Activated naive CD8-positive, alpha-beta T cell treated with anti-CD3 and anti-CD28 coated beads, Interleukin-2, amount 50 U/mL, for 24 hours (primary cell): ENCODE data around the gene KIF20A.
"Not testable (repeated sequence)": the region's sequence is repeated elsewhere in the genome, so short reads cannot be mapped to it uniquely, and the experiment has no call there.

Source experiments
- ATAC-seq: fragments of 150-1000 bp; cut with Tn5 transposase; one replicate; pipeline ENCODE4 v1.10.0; 2021
- DNase-seq: peaks from one replicate; pipeline ENCODE4 v3.0.0; 2021
- H3K27ac Mint-ChIP-seq: one replicate; pipeline ENCODE4 v1.8.0; 2021; ENCODE audit warnings: mild to moderate bottlenecking, mixed read lengths
- H3K27me3 Mint-ChIP-seq: one replicate; pipeline ENCODE4 v1.8.0; 2021; ENCODE audit warnings: mixed read lengths
- H3K36me3 Mint-ChIP-seq: one replicate; pipeline ENCODE4 v1.8.0; 2021; ENCODE audit warnings: low read depth, mixed read lengths
- H3K4me1 Mint-ChIP-seq: one replicate; pipeline ENCODE4 v1.8.0; 2021; ENCODE audit warnings: mixed read lengths
- H3K4me3 Mint-ChIP-seq: one replicate; pipeline ENCODE4 v1.8.0; 2021; ENCODE audit warnings: mild to moderate bottlenecking, moderate library complexity, mixed read lengths
- H3K9me3 Mint-ChIP-seq: one replicate; pipeline ENCODE4 v1.8.0; 2021; ENCODE audit warnings: mixed read lengths

The KIF20A gene

DNA sequence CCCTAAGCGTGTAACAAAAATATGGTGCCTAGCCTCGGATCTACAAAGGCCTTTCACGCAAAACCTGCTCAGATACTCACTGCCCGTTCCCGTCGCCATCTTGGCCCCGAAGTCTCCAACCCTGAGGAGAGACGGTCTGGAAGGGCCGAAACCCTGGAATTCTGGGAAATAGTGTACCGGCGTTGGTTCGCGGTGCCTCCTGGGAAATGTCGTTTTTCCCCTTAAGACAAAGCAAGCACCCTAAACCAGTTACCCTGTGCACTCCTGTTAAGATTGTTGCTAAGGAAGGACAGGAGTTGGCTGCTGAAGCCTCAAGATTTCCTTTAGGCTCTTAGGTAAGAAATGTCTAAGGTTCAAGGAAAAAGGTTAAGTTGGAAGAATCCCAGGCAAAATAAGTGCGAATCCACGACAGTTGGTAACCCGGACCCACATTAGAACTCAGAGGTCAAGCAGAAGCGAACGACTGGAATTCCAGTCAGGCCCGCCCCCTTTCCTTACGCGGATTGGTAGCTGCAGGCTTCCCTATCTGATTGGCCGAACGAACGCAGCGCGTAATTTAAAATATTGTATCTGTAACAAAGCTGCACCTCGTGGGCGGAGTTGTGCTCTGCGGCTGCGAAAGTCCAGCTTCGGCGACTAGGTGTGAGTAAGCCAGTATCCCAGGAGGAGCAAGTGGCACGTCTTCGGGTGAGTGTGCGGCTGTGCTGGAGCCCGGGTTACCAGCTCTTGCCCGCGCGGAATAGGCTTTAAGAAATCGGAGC, at the start of gene KIF20A, which contains the start of gene BRD8:
Gene KIF20A, plus strand, starts transcription at position 597 of the 761 bp plus-strand sequence. CDS start 569 bp downstream, outside the sequence.
Gene BRD8, minus strand, starts transcription at position 115 of the 761 bp plus-strand sequence. Its CDS starts 16 bp downstream, at position 99.
- Mint-ChIP-seq H3K36me3 (peaks cover 39% of the 10 kb centered on the region), H3K9me3 (no peaks in the 10 kb centered on the region), H3K4me3 (no peak within 1 kb of the TSS), H3K27me3 (no peaks in the 10 kb centered on the region), H3K27ac (no peak within 1 kb of the TSS), H3K4me1 (peaks cover 8% of the 10 kb centered on the region)
- DNase-seq (peak; percentile 90), ATAC-seq (peak; percentile 90)

DNA sequence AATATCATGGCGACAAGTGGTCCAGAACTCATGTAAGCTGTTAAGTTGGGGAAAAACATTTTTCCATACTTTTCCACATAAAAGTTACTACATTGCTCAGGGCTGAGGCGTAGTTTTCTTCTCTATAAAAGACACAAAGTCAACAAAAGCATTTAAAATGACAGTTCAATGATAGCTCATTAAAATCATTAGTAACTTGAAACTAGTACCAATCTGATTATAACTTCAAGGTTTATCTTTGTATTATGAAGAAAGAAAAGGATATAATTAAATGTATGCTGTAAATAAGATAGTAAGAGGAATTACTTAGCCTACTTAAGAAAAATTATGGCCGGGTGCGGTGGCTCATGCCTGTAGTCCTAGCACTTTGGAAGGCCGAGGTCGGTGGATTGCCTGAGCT, 49.6 kb upstream of the KIF20A start:
- Mint-ChIP-seq H3K9me3 (no peaks in the 10 kb centered on the region), H3K36me3 (no peaks in the 10 kb centered on the region), H3K4me1 (no peaks in the 10 kb centered on the region), H3K27me3 (peaks cover 2% of the 10 kb centered on the region), H3K4me3 (no peak overlapping the region), H3K27ac (no peak overlapping the region)
- no peak for DNase-seq
- no peak for ATAC-seq

DNA sequence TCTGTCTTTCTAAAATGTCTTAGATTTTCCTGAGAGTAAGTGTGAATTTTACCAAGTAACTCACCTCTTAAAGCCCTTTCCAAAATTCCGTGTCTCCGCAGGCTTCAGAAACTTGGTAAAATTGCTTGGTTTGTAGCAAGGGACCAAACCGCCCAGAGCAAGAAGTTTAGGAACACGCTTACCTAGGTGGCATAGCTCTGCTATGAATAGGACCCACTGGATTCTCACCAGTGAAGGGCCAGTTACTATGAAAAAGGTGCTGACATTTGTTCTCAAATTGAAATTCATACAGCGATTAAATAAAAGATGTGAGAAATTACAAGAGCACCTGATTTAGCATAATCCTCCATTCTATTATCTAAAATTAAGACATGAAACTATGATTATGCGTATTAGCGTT, 46.4 kb upstream of the KIF20A start:
- Mint-ChIP-seq H3K36me3 (no peaks in the 10 kb centered on the region), H3K9me3 (no peaks in the 10 kb centered on the region), H3K4me3 (no peak overlapping the region), H3K27ac (no peak overlapping the region), H3K27me3 (no peaks in the 10 kb centered on the region), H3K4me1 (no peaks in the 10 kb centered on the region)
- no peak for ATAC-seq
- no peak for DNase-seq

GRCh38 chr5:138138949-138139780, 39.7 kb upstream of the KIF20A start, which contains the start of gene NME5:
NME5 (minus strand) TSS chr5:138139428; CDS start chr5:138138780, 648 bp downstream.
- Mint-ChIP-seq H3K9me3 (no peaks in the 10 kb centered on the region), H3K4me3 (no peak within 1 kb of the TSS), H3K36me3 (no peaks in the 10 kb centered on the region), H3K27ac (no peak within 1 kb of the TSS), H3K27me3 (peaks cover 13% of the 10 kb centered on the region), H3K4me1 (peaks cover 11% of the 10 kb centered on the region)
- ATAC-seq (no peak), DNase-seq (peak; percentile 7)

DNA sequence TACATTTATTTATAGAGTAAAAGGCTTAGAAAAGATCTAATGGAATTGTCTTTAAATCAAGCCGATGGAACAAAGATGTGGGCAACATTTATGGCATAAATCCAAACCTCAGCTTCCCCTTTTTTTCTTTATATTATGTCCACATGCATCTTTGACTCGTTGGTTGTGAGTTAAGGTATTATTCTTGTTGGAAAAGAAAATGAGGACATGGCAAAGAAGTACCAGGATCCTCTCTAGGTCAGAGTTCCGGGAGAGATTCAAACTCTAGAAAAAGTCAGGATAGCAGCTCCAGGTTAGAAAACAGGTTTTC, 39.2 kb upstream of the KIF20A start:
- Mint-ChIP-seq H3K4me3 (no peak overlapping the region), H3K27me3 (peaks cover 13% of the 10 kb centered on the region), H3K4me1 (peaks cover 11% of the 10 kb centered on the region), H3K36me3 (no peaks in the 10 kb centered on the region), H3K27ac (no peak overlapping the region), H3K9me3 (no peaks in the 10 kb centered on the region)
- ATAC-seq = no peak
- DNase-seq = no peak

- Mint-ChIP-seq H3K27me3 (peaks cover 13% of the 10 kb centered on the region), H3K4me3 (no peak overlapping the region), H3K36me3 (no peaks in the 10 kb centered on the region), H3K27ac (no peak overlapping the region), H3K9me3 (no peaks in the 10 kb centered on the region), H3K4me1 (peaks cover 11% of the 10 kb centered on the region)
- ATAC-seq = no peak
- DNase-seq = no peak
These were observed 38.6 kb upstream of the KIF20A start for GRCh38 chr5:138140268-138140667.

GRCh38 chr5:138141734-138142133, 37.2 kb upstream of the KIF20A start:
- no peak for ATAC-seq
- H3K9me3 Mint-ChIP-seq = no peaks in the 10 kb centered on the region

GRCh38 chr5:138143578-138143977, 35.3 kb upstream of the KIF20A start:
- H3K27ac Mint-ChIP-seq, H3K27me3 Mint-ChIP-seq, H3K36me3 Mint-ChIP-seq, H3K9me3 Mint-ChIP-seq, H3K4me3 Mint-ChIP-seq, DNase-seq, ATAC-seq, H3K4me1 Mint-ChIP-seq: not testable (repeated sequence)

More at GRCh38 chr5:138141734-138142133, 37.2 kb upstream of the KIF20A start:
- Mint-ChIP-seq H3K27me3 (peaks cover 13% of the 10 kb centered on the region), H3K4me3 (no peak overlapping the region), H3K36me3 (no peaks in the 10 kb centered on the region), H3K4me1 (peaks cover 11% of the 10 kb centered on the region), H3K27ac (no peak overlapping the region)
- DNase-seq = no peak

DNA sequence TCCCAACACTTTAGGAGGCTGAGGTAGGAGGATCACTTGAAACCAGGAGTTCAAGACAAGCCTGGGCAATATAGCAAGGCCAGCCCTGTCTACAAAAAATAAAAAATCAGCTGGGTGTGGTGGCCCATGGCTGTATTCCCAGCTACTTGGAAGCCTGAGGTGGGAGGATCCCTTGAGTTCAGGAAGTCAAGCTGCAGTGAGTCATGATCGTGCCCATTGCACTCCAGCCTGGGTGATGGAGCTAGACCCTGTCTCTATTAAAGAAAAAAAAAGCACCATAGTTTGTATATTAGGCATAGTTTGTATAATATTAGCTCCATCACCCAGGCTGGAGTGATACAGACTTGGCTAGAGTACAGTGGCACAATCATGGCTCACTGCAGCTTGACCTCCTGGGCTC, 30.1 kb upstream of the KIF20A start:
- Mint-ChIP-seq H3K4me1 (no peaks in the 10 kb centered on the region), H3K27me3 (no peaks in the 10 kb centered on the region), H3K4me3 (no peak overlapping the region), H3K27ac (no peak overlapping the region), H3K9me3 (no peaks in the 10 kb centered on the region), H3K36me3 (no peaks in the 10 kb centered on the region)
- DNase-seq (no peak), ATAC-seq (no peak)

DNA sequence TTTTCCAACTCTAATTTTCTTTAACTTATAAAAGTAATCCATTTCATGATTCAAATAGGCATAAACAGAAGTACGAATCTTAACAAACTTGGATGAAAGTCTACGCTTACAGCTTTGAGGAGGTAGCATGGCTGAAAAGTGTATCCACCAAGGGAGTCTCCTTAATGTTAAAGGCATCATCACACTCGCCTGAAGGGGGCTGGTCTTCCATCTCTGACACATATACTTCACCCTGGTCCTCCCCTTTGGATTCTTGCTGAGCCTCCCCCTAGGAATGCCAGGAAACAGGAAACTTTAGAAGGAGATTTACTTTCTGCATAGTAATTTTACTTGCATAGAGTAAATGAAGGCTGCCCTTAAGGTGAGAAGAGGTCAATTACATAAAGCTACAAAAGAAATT, 29.4 kb upstream of the KIF20A start:
- Mint-ChIP-seq H3K27me3 (no peaks in the 10 kb centered on the region), H3K4me1 (no peaks in the 10 kb centered on the region), H3K27ac (no peak overlapping the region), H3K9me3 (no peaks in the 10 kb centered on the region), H3K4me3 (no peak overlapping the region), H3K36me3 (no peaks in the 10 kb centered on the region)
- ATAC-seq (no peak), DNase-seq (no peak)

GRCh38 chr5:138155977-138156376, 22.9 kb upstream of the KIF20A start:
- not testable (repeated sequence) for H3K27me3 Mint-ChIP-seq, H3K9me3 Mint-ChIP-seq, H3K4me3 Mint-ChIP-seq, ATAC-seq, H3K4me1 Mint-ChIP-seq, H3K27ac Mint-ChIP-seq, DNase-seq
- H3K36me3 Mint-ChIP-seq = peaks cover 35% of the 10 kb centered on the region

- Mint-ChIP-seq H3K4me3 (no peak overlapping the region), H3K27me3 (no peaks in the 10 kb centered on the region), H3K4me1 (peaks cover 10% of the 10 kb centered on the region), H3K27ac (no peak overlapping the region), H3K36me3 (peaks cover 41% of the 10 kb centered on the region), H3K9me3 (no peaks in the 10 kb centered on the region)
- no peak for DNase-seq
- ATAC-seq = no peak
These were observed 21.3 kb upstream of the KIF20A start for GRCh38 chr5:138157626-138158025.

DNA sequence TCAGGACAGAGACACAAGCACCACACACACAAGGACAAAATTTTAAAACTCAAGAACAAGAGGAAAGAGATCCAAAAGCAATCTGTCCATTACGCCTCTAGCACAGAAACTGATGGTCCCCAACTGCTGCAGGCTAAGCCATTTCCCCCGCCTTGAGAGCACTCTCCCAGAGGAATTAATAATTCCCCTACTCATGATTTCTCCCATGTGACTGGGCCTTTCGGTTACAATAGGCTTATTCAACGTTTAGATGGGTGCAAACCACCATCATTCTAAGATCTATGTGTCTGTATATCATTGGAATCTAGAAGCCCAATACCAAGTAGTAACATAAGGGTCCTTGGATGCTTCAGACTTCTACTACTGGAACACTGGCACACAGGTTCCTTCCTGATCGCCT, 19.2 kb upstream of the KIF20A start:
- Mint-ChIP-seq H3K27me3 (no peaks in the 10 kb centered on the region), H3K4me3 (no peak overlapping the region), H3K36me3 (peaks cover 58% of the 10 kb centered on the region), H3K27ac (no peak overlapping the region), H3K9me3 (no peaks in the 10 kb centered on the region), H3K4me1 (peaks cover 10% of the 10 kb centered on the region)
- ATAC-seq = no peak
- no peak for DNase-seq

- H3K9me3 Mint-ChIP-seq = no peaks in the 10 kb centered on the region
- no peak overlapping the region for H3K4me3 Mint-ChIP-seq
- DNase-seq (no peak), ATAC-seq (no peak)
- no peak overlapping the region for H3K27ac Mint-ChIP-seq
- H3K36me3 Mint-ChIP-seq = peaks cover 65% of the 10 kb centered on the region
- peaks cover 10% of the 10 kb centered on the region for H3K4me1 Mint-ChIP-seq
- no peaks in the 10 kb centered on the region for H3K27me3 Mint-ChIP-seq
These were observed 18.2 kb upstream of the KIF20A start for GRCh38 chr5:138160706-138161105.

GRCh38 chr5:138163721-138164120, 15.2 kb upstream of the KIF20A start:
- peaks cover 76% of the 10 kb centered on the region for H3K36me3 Mint-ChIP-seq
- H3K27ac Mint-ChIP-seq = no peak overlapping the region
- no peaks in the 10 kb centered on the region for H3K9me3 Mint-ChIP-seq
- H3K4me1 Mint-ChIP-seq = no peaks in the 10 kb centered on the region
- no peak overlapping the region for H3K4me3 Mint-ChIP-seq
- no peaks in the 10 kb centered on the region for H3K27me3 Mint-ChIP-seq
- no peak for ATAC-seq
- DNase-seq = no peak
